Keratinocyte (primary cell): ENCODE measurements around the gene STARD10.

ENCODE experiments used
- EZH2 ChIP-seq: IDR thresholded peaks from one replicate; pipeline ENCODE4 v1.6.1; 2012; ENCODE audit warnings: inconsistent platforms, mild to moderate bottlenecking, low read length, moderate library complexity
- TF ChIP-seq, protein P1 (sequence below), 3 experiments: IDR thresholded peaks in 1 of 3; conservative IDR thresholded peaks in 1 of 3; optimal IDR thresholded peaks in 1 of 3; 2 replicates in 2 of 3; 3 replicates in 1 of 3; pipeline versions ENCODE3 to v1.5.1; 2011; ENCODE audit warnings: low read length in 3 of 3, mild to moderate bottlenecking in 3 of 3, moderate library complexity in 2 of 3, control low read depth in 1 of 3, inconsistent platforms in 1 of 3; ENCODE audit not compliant: insufficient read depth in 2 of 3; ENCODE audit errors: extremely low read depth in 1 of 3

DNA sequence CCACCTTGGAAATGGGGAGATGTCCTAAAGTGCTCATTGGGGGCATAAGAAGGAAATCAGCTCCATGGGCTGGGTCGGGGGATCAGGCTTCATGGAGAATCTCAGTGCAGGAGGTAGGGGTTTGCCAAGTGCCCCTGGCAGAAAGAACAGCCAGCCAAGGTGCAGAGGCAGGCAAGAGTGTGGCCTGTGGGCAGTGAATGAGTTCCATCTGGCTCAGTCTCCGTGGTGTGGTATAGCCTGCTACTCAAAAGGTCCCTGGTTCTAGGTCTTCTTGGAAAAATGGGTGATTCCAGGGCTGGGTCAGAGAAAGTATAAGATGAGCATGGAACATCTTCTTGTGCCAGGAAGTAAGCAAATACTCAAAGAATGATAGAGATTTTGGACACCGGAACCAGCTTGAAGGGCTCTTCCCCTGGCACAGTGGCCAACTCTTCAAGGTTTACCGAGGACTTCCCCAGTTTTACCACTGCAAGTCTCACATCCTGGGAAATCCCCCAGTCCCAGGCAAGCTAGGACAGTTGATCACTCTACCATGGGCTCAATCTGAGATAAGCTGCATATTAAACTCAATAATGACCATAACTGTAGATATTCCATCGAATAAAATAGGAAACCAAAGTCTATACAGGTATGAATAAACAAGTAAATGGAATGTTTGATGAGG lies 31.1 kb downstream of the STARD10 start:
- TF ChIP-seq, protein P1, sequence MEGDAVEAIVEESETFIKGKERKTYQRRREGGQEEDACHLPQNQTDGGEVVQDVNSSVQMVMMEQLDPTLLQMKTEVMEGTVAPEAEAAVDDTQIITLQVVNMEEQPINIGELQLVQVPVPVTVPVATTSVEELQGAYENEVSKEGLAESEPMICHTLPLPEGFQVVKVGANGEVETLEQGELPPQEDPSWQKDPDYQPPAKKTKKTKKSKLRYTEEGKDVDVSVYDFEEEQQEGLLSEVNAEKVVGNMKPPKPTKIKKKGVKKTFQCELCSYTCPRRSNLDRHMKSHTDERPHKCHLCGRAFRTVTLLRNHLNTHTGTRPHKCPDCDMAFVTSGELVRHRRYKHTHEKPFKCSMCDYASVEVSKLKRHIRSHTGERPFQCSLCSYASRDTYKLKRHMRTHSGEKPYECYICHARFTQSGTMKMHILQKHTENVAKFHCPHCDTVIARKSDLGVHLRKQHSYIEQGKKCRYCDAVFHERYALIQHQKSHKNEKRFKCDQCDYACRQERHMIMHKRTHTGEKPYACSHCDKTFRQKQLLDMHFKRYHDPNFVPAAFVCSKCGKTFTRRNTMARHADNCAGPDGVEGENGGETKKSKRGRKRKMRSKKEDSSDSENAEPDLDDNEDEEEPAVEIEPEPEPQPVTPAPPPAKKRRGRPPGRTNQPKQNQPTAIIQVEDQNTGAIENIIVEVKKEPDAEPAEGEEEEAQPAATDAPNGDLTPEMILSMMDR (optimal IDR thresholded peaks at IDR 0.05 in 1 of 3, IDR thresholded peaks at IDR 0.05 in 1 of 3, conservative IDR thresholded peaks at IDR 0.05 in 1 of 3; ENCODE audit: extremely low read depth in 1 of 3, insufficient read depth in 2 of 3, low read length in 3 of 3): no peak
- TF ChIP-seq EZH2: no peak
